Hepatocyte (in vitro differentiated cells): ENCODE results near the gene RBM15. TPM values are rescaled to one million over a fixed set of nuclear protein-coding genes. Genes with fewer than 3 reads are reported as not detected.
A peak's percentile ranks its signal among the peaks of the same experiment; 100 is the strongest.

Source experiments
- DNase-seq: peaks from one replicate; pipeline ENCODE4 v3.0.0-alpha.2; 2016; ENCODE audit warnings: low spot score
- H2AFZ ChIP-seq: fragments of 200-600 bp; sonication (generic); 2 replicates; pipeline ENCODE4 v1.6.0; 2016; ENCODE audit warnings: antibody characterized with exemption, mild to moderate bottlenecking
- H3K27ac ChIP-seq: fragments of 200-600 bp; sonication (generic); 2 replicates; pipeline ENCODE4 v1.5.1; 2016; ENCODE audit warnings: mild to moderate bottlenecking
- H3K27me3 ChIP-seq: fragments of 200-600 bp; sonication (generic); 2 replicates; pipeline ENCODE4 v1.6.1; 2016
- H3K36me3 ChIP-seq: fragments of 200-600 bp; sonication (generic); replicated peaks from 2 replicates; pipeline ENCODE4 v1.5.1; 2016; ENCODE audit warnings: low read depth; ENCODE audit not compliant: insufficient read depth
- H3K4me1 ChIP-seq: fragments of 200-600 bp; sonication (generic); 2 replicates; pipeline ENCODE4 v1.5.1; 2016; ENCODE audit warnings: mild to moderate bottlenecking, moderate library complexity; ENCODE audit not compliant: insufficient read depth
- H3K4me2 ChIP-seq: fragments of 200-600 bp; sonication (generic); 2 replicates; pipeline ENCODE4 v1.6.0; 2016
- H3K4me3 ChIP-seq: fragments of 200-600 bp; sonication (generic); 2 replicates; pipeline ENCODE4 v1.5.1; 2016; ENCODE audit warnings: mild to moderate bottlenecking
- H3K79me2 ChIP-seq: fragments of 200-600 bp; sonication (generic); 2 replicates; pipeline ENCODE4 v1.6.0; 2017; ENCODE audit warnings: mild to moderate bottlenecking
- H3K9me2 ChIP-seq: fragments of 200-600 bp; sonication (generic); replicated peaks from 2 replicates; pipeline ENCODE4 v1.6.0; 2017; ENCODE audit warnings: mild to moderate bottlenecking; ENCODE audit not compliant: insufficient read depth
- H3K9me3 ChIP-seq: fragments of 200-600 bp; sonication (generic); 2 replicates; pipeline ENCODE4 v1.5.1; 2016; ENCODE audit warnings: low read depth, mild to moderate bottlenecking
- H4K20me1 ChIP-seq: fragments of 200-600 bp; sonication (generic); 2 replicates; pipeline ENCODE4 v1.6.0; 2016; ENCODE audit warnings: mild to moderate bottlenecking; ENCODE audit not compliant: insufficient read depth, poor library complexity, severe bottlenecking
- CTCF ChIP-seq: fragments of 200-600 bp; sonication (generic); IDR thresholded peaks from 2 replicates; pipeline ENCODE4 v1.5.1; 2016; ENCODE audit warnings: antibody characterized with exemption, mild to moderate bottlenecking; ENCODE audit not compliant: poor library complexity
- EZH2 ChIP-seq: fragments of 200-600 bp; sonication (generic); IDR thresholded peaks from 2 replicates; pipeline ENCODE4 v1.6.1; 2016; ENCODE audit warnings: antibody characterized with exemption, mild to moderate bottlenecking, borderline replicate concordance
- EZH2phosphoT487 ChIP-seq: fragments of 200-600 bp; sonication (generic); IDR thresholded peaks from one replicate; pipeline ENCODE4 v1.6.1; 2018; ENCODE audit warnings: antibody characterized with exemption, mild to moderate bottlenecking, low read depth, moderate library complexity; ENCODE audit not compliant: unreplicated experiment, severe bottlenecking
- WGBS: methylation state at CpG from one replicate; pipeline ENCODE4 v1.1.6; 2016; ENCODE audit warnings: low lambda C conversion rate; ENCODE audit errors: missing lambda C conversion rate; 5-methylcytosine and 5-hydroxymethylcytosine counted together
- polyA plus RNA-seq: library from polyadenylated mRNA; unstranded; fragments of >200 nt; fragmentation: Nextera tagmentation; extraction: Ambion mirVana; gene quantifications from 2 replicates; pipeline ENCODE4 v1.2.1, GENCODE V29; 2016
- total RNA-seq: library from RNA; depleted of rRNA; stranded (reverse); fragments of >200 nt; gene quantifications from 2 replicates; pipeline ENCODE4 v1.2.3, GENCODE V29; 2014

RBM15 gene
- total and polyA plus RNA-seq, 2 experiments from 2014 or later = 7.9 to 31.3 TPM

- DNase-seq = no peak
- TF ChIP-seq EZH2phosphoT487 (no peak), EZH2 (no peak), CTCF (no peak)
- Histone ChIP-seq H3K4me1 (peaks cover 5% of the 10 kb centered on the region), H3K27me3 (no peaks in the 10 kb centered on the region), H3K4me3 (no peak overlapping the region), H3K27ac (peak overlapping the region; percentile 47), H3K9me3 (no peaks in the 10 kb centered on the region), H4K20me1 (no peaks in the 10 kb centered on the region), H3K79me2 (no peaks in the 10 kb centered on the region), H2AFZ (no peak overlapping the region), H3K4me2 (no peak overlapping the region), H3K36me3 (no peaks in the 10 kb centered on the region), H3K9me2 (no peaks in the 10 kb centered on the region)
- WGBS = 63% methylated on average over 1 of the region's 1 CpG
Measured at GRCh38 chr1:110320168-110320518, 19.0 kb upstream of the RBM15 start.

GRCh38 chr1:110321045-110321444, 18.1 kb upstream of the RBM15 start:
- H3K27ac ChIP-seq = no peak overlapping the region
- no peaks in the 10 kb centered on the region for H3K9me2 ChIP-seq
- no peaks in the 10 kb centered on the region for H4K20me1 ChIP-seq
- TF ChIP-seq EZH2 (no peak), EZH2phosphoT487 (no peak), CTCF (no peak)
- WGBS = 63% methylated on average over 2 of the region's 2 CpGs
- DNase-seq = no peak
- no peaks in the 10 kb centered on the region for H3K27me3 ChIP-seq
- no peak overlapping the region for H2AFZ ChIP-seq
- H3K36me3 ChIP-seq = no peaks in the 10 kb centered on the region
- no peak overlapping the region for H3K4me2 ChIP-seq
- H3K79me2 ChIP-seq = no peaks in the 10 kb centered on the region
- peaks cover 5% of the 10 kb centered on the region for H3K4me1 ChIP-seq
- H3K4me3 ChIP-seq = no peak overlapping the region
- no peaks in the 10 kb centered on the region for H3K9me3 ChIP-seq

- no peaks in the 10 kb centered on the region for H3K9me3 ChIP-seq
- WGBS = 66% methylated on average over 4 of the region's 4 CpGs
- no peak overlapping the region for H2AFZ ChIP-seq
- peaks cover 5% of the 10 kb centered on the region for H3K4me1 ChIP-seq
- no peaks in the 10 kb centered on the region for H3K79me2 ChIP-seq
- DNase-seq = no peak
- H3K27ac ChIP-seq = no peak overlapping the region
- H3K27me3 ChIP-seq = no peaks in the 10 kb centered on the region
- H3K36me3 ChIP-seq = no peaks in the 10 kb centered on the region
- H3K9me2 ChIP-seq = no peaks in the 10 kb centered on the region
- no peaks in the 10 kb centered on the region for H4K20me1 ChIP-seq
- TF ChIP-seq EZH2phosphoT487 = no peak
- H3K4me3 ChIP-seq = no peak overlapping the region
- no peak overlapping the region for H3K4me2 ChIP-seq
Measured at GRCh38 chr1:110321846-110322245, 17.3 kb upstream of the RBM15 start.

GRCh38 chr1:110324667-110325066, 14.5 kb upstream of the RBM15 start:
- no peak for DNase-seq
- Histone ChIP-seq H3K9me2 (no peaks in the 10 kb centered on the region), H3K27me3 (no peaks in the 10 kb centered on the region), H3K27ac (no peak overlapping the region), H4K20me1 (no peaks in the 10 kb centered on the region), H3K79me2 (no peaks in the 10 kb centered on the region), H3K9me3 (no peaks in the 10 kb centered on the region), H3K4me1 (peaks cover 5% of the 10 kb centered on the region), H3K4me3 (no peak overlapping the region), H3K4me2 (no peak overlapping the region), H2AFZ (no peak overlapping the region), H3K36me3 (no peaks in the 10 kb centered on the region)
- 86% methylated on average over 1 of the region's 1 CpG for WGBS
- no peak for TF ChIP-seq EZH2
- TF ChIP-seq EZH2phosphoT487 = no peak
- TF ChIP-seq CTCF = no peak
